HUES6 (cell line): Measurements from ENCODE around the gene HS3ST2.
"Not testable (repeated sequence)": the region's sequence is repeated elsewhere in the genome, so short reads cannot be mapped to it uniquely, and the experiment has no call there.

Experiments used
- H3K27ac ChIP-seq: 2 replicates; pipeline ENCODE4 v1.7.0; 2013; ENCODE audit warnings: low read depth, mild to moderate bottlenecking, low read length, inconsistent platforms
- H3K27me3 ChIP-seq: 2 replicates; pipeline ENCODE4 v1.6.1; 2013; ENCODE audit warnings: low read length; ENCODE audit not compliant: control insufficient read depth, insufficient read depth
- H3K36me3 ChIP-seq: 2 replicates; pipeline ENCODE4 v1.6.1; 2013; ENCODE audit warnings: low read length; ENCODE audit not compliant: control insufficient read depth, insufficient read depth
- H3K4me1 ChIP-seq: 2 replicates; pipeline ENCODE4 v1.6.1; 2013; ENCODE audit warnings: low read length; ENCODE audit not compliant: control insufficient read depth, insufficient read depth
- H3K4me3 ChIP-seq: 2 replicates; pipeline ENCODE4 v1.5.1; 2013; ENCODE audit warnings: low read depth, low read length
- H3K9ac ChIP-seq: one replicate; pipeline ENCODE4 v1.6.1; 2013; ENCODE audit warnings: mild to moderate bottlenecking, low read length
- H3K9me3 ChIP-seq: 2 replicates; pipeline ENCODE4 v1.6.1; 2013; ENCODE audit warnings: low read depth, low read length; ENCODE audit not compliant: control insufficient read depth, insufficient read depth

Gene HS3ST2

DNA sequence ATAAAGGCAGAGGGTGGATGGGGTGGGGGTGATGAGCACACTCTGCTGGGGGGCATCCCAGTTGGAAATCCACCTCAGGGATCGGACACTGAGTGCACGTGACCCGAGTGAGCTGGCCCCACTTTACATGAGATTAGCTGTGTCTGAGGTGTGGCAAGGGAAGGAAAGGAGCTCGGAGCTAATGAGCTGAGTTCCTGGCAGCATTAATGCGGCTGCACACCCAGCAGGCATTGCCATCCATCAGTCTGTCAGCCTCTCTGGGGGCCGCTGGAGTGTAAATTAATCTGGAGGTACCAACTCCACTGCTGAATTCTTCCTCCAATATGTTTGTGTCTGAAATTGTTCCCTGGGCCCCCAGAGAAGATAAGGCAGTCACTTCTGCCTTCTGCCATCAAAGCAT, 65.5 kb downstream of the HS3ST2 start:
- no peaks in the 10 kb centered on the region for H3K9me3 ChIP-seq
- no peak overlapping the region for H3K9ac ChIP-seq
- no peak overlapping the region for H3K27ac ChIP-seq
- H3K4me1 ChIP-seq, result no peaks in the 10 kb centered on the region
- H3K36me3 ChIP-seq, result no peaks in the 10 kb centered on the region
- no peak overlapping the region for H3K4me3 ChIP-seq
- peaks cover 12% of the 10 kb centered on the region for H3K27me3 ChIP-seq

DNA sequence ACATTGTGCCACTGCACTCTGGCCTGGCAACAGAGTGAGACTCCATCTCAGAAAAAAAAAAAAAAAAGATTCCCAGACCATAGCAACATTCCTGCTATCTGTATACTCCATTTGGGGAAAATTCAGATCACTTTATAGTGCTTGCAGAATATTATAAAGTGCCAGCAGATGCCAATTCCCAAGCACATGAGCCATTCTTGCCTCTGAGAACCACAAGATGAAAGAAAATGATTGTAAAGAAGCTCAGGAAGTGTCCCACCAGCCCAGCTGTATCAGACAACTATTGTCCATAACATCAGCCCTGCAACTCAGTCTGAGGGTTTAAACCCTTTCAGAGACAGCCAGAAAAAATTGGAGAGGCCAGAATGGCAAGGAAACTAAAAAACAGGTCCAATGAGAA, 69.0 kb downstream of the HS3ST2 start:
- peaks cover 8% of the 10 kb centered on the region for H3K27me3 ChIP-seq
- no peaks in the 10 kb centered on the region for H3K4me1 ChIP-seq
- H3K9me3 ChIP-seq, result no peaks in the 10 kb centered on the region
- no peak overlapping the region for H3K4me3 ChIP-seq
- H3K36me3 ChIP-seq, result no peaks in the 10 kb centered on the region
- no peak overlapping the region for H3K27ac ChIP-seq
- no peak overlapping the region for H3K9ac ChIP-seq

DNA sequence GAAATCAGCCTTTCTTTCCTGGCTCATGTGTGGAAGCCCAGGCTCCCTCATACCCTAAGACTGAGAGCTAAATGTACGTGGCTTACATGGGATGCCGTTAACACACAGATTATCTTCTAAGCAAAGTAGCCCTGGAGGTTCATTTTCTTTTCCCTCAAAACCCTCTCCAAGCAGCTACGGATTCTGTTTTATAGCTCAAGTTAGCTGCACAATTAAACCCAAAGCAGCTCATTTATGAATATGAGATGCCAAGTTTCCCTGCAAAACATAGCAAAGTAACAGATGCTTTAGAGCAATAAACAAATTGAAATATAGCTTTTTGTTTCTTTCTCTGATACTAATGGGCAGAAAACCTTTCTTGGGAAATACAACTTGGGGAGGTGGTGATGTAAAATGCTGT, 72.0 kb downstream of the HS3ST2 start:
- H3K9ac ChIP-seq, result no peak overlapping the region

DNA sequence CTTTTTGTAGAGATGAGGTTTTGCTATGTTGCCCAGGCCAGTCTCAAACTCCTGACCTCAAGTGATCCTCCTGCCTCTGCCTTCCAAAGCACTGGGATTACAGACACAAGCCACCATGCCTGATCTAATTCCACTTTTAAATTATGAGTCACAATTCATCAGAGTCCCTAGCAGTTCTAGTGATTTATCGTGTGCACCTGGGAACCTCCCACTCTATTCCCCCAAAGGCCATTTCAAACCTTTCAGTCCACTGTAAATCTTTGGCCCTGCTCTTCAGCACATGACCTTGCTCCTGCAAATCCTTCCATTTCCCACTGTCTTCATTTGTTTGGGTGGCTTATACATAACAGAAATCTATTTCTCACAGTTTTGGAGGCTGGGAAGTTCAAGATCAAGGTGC, 73.0 kb downstream of the HS3ST2 start:
- Histone ChIP-seq H3K36me3 (no peaks in the 10 kb centered on the region), H3K27ac (no peak overlapping the region), H3K4me3 (no peak overlapping the region), H3K9me3 (no peaks in the 10 kb centered on the region), H3K4me1 (no peaks in the 10 kb centered on the region), H3K27me3 (no peaks in the 10 kb centered on the region), H3K9ac (no peak overlapping the region)

More for the DNA sequence above, 72.0 kb downstream of the HS3ST2 start:
- no peaks in the 10 kb centered on the region for H3K36me3 ChIP-seq
- no peak overlapping the region for H3K4me3 ChIP-seq
- no peak overlapping the region for H3K27ac ChIP-seq
- H3K9me3 ChIP-seq, result no peaks in the 10 kb centered on the region
- H3K4me1 ChIP-seq, result no peaks in the 10 kb centered on the region
- H3K27me3 ChIP-seq, result peaks cover 4% of the 10 kb centered on the region; the same call in 1 of the 2 replicates

DNA sequence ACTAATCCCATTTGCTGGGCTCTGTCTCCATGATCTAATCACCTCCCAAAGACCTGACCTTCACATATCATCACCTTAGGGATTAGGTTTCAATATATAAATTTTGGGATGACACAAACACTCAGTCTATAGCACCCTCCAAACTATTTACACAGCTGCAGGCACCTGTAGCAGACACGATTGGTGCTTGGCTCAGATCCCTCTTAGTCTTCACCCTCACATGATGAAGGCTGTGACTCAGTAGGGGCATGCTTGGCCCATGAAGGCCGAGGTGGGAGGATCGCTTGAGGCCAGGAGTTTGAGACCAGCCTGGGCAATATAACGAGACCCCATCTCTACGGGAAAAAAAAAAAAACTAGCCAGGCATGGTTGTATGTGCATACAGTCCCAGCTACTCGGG, 73.5 kb downstream of the HS3ST2 start:
- Histone ChIP-seq H3K27ac (no peak overlapping the region), H3K9me3 (no peaks in the 10 kb centered on the region), H3K4me3 (no peak overlapping the region), H3K27me3 (no peaks in the 10 kb centered on the region), H3K4me1 (no peaks in the 10 kb centered on the region), H3K36me3 (no peaks in the 10 kb centered on the region), H3K9ac (no peak overlapping the region)

DNA sequence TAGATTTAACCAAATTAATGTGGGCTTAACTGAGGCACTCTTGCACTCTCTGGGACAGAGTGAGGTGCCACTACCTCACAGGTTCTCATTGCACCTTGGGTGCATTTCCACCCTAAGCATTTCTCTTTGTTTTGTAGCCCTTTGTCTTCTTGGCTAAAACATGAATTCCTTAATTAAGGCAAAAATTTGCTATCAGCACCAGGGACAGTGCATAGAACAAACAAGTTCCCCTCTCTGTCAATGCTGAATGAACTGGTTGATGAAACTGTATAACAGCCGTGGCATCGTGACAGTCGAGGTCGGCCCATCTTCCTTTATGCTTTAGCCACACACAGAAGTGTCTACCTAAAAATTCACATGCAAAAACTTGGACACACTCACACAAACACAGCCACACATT, 74.8 kb downstream of the HS3ST2 start:
- Histone ChIP-seq H3K27me3 (no peaks in the 10 kb centered on the region), H3K9me3 (no peaks in the 10 kb centered on the region), H3K4me1 (no peaks in the 10 kb centered on the region)

DNA sequence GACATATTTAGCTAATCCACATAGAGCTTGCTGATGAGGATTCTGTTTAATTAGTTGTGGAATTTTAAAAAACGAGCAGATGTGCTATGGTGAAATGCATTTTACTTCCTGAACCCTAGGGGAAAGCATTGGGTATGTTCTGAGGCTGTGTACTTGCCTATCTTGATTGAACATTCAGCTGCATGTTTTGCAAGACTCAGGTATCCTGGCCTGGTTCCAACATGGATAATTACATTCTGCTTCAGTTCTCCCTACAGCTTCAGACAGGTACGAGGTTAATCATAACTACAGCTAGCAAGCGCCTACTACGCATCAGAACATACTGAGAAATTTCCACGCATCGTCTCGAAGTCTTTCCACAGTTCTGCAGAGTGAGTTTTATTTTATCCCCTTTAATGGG, 77.0 kb downstream of the HS3ST2 start:
- Histone ChIP-seq H3K4me3 (no peak overlapping the region), H3K27me3 (no peaks in the 10 kb centered on the region; the same call in 1 of the 2 replicates), H3K4me1 (no peaks in the 10 kb centered on the region), H3K36me3 (no peaks in the 10 kb centered on the region), H3K9ac (no peak overlapping the region), H3K27ac (no peak overlapping the region), H3K9me3 (no peaks in the 10 kb centered on the region)

More for the DNA sequence above, 74.8 kb downstream of the HS3ST2 start:
- Histone ChIP-seq H3K36me3 (no peaks in the 10 kb centered on the region), H3K9ac (no peak overlapping the region), H3K27ac (no peak overlapping the region), H3K4me3 (no peak overlapping the region)

DNA sequence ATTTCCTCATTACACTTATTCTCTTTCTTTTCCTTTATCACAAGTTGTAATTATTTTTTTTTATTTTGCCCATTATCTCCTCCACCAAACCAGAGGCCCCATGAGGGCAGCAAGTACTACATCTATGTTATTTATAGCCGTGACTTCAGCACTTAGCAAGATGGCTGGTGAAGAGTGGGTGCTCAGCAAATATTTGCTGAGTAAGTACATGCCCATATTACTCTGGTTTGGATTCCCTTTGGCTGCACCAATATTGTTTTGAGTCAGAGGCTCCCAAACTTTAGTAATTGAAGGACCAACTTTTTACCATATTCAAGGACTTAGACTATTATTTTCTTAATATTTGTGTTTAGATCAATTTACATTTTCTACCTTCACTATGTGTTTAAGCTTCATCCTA, 83.2 kb downstream of the HS3ST2 start:
- peaks cover 5% of the 10 kb centered on the region; the same call in 1 of the 2 replicates for H3K4me1 ChIP-seq
- no peaks in the 10 kb centered on the region for H3K9me3 ChIP-seq
- no peak overlapping the region for H3K4me3 ChIP-seq
- no peak overlapping the region for H3K9ac ChIP-seq
- H3K27ac ChIP-seq, result no peak overlapping the region
- peaks cover 13% of the 10 kb centered on the region for H3K27me3 ChIP-seq
- H3K36me3 ChIP-seq, result no peaks in the 10 kb centered on the region

DNA sequence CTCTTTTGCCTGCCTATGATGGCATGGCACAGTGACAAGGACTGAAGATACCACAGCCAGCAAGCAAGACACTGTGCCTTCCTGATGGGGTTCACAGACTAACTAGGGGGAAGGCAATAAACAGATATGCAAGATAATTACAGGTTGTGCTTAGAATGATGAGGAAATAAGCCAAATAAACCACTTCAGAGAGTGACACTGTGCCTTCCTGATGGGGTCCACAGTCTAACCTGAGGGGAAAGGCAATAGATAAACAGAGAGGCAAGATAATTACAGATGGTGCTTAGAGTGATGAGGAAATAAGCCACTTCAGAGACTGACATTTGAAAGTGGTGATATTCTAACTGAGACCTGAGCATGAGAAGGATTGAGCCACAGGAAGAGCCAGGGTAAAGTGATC, 84.2 kb downstream of the HS3ST2 start:
- Histone ChIP-seq H3K27ac (no peak overlapping the region), H3K36me3 (no peaks in the 10 kb centered on the region), H3K9me3 (no peaks in the 10 kb centered on the region), H3K4me3 (no peak overlapping the region), H3K9ac (no peak overlapping the region), H3K27me3 (peaks cover 13% of the 10 kb centered on the region), H3K4me1 (peaks cover 5% of the 10 kb centered on the region; the same call in 1 of the 2 replicates)

DNA sequence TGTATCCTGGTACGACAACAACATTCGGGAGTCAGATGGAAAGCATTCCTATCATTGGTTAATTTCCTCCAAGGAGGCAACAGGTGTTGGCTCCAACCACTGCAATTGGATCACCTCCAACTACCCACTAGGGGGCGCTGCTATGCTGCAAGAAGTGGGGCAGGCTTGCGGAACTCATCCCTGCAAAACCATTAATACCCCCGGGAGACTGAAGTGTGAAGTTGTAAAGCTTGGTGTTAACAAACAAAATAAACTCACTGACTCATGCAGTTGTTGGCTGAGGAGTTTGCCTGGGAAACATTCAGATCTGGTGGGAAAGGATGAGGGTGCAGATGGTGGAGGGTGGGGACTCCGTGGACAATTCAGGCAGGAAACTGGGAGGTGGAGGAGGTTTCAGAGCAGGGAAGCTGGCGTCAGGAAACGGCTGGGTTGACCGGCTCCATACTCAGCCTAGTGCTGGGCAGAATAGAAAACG, 84.9 kb downstream of the HS3ST2 start:
- H3K36me3 ChIP-seq, result no peaks in the 10 kb centered on the region
- no peak overlapping the region for H3K27ac ChIP-seq
- peaks cover 13% of the 10 kb centered on the region for H3K27me3 ChIP-seq
- H3K4me3 ChIP-seq, result peak overlapping the region; percentile 27; the same call in 1 of the 2 replicates
- peaks cover 5% of the 10 kb centered on the region; the same call in 1 of the 2 replicates for H3K4me1 ChIP-seq
- no peak overlapping the region for H3K9ac ChIP-seq
- H3K9me3 ChIP-seq, result no peaks in the 10 kb centered on the region

DNA sequence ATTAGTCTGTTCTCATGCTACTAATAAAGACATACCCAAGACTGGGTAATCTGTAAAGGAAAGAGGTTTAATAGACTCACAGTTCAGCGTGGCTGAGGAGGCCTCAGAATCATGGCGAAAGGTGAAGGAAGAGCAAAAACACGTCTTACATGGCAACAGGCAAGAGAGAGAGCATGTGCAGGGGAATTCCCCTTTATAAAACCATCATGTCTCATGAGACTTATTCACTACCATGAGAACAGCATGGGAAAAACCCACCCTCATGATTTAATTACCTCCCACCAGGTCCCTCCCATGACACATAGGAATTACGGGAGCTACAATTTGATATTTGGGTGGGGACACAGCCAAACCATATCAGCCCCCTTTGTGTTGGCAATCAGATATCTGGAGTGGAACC, 85.6 kb downstream of the HS3ST2 start:
- H3K27me3 ChIP-seq, result peaks cover 20% of the 10 kb centered on the region
- not testable (repeated sequence) for H3K4me3 ChIP-seq, H3K36me3 ChIP-seq, H3K9ac ChIP-seq, H3K27ac ChIP-seq, H3K4me1 ChIP-seq, H3K9me3 ChIP-seq

DNA sequence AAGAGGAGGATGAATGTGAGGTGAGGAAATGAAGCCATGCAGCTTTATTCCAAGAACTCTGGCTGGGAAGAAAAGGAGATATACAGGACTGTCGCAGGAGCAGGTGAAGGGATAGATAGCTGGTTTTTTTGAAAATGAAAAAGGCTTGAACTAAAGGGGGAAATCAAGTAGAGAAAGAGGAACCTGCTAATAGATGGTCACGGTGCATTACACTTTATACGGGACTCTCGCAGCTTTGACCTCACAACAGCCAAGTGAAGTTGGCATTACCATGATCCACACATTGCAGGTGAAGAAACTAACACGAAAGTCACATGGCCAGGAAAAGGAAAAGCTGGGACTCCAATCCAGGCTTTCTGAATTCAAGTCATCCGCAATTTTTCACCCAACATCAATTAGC, 86.9 kb downstream of the HS3ST2 start:
- no peaks in the 10 kb centered on the region for H3K36me3 ChIP-seq
- no peak overlapping the region for H3K9ac ChIP-seq

More for the DNA sequence above, 86.9 kb downstream of the HS3ST2 start:
- H3K4me1 ChIP-seq, result peaks cover 5% of the 10 kb centered on the region; the same call in 1 of the 2 replicates
- no peak overlapping the region for H3K4me3 ChIP-seq
- no peaks in the 10 kb centered on the region for H3K9me3 ChIP-seq
- H3K27ac ChIP-seq, result no peak overlapping the region
- H3K27me3 ChIP-seq, result peaks cover 21% of the 10 kb centered on the region
